Gastroesophageal sphincter (tissue), 3 donors: ENCODE data around the gene MMRN2.

Source experiments
- POLR2AphosphoS5 ChIP-seq: sonication (generic); formaldehyde crosslinking; IDR thresholded peaks from one replicate; pipeline ENCODE4 v1.6.1; 2017; ENCODE audit warnings: antibody characterized with exemption
- TF ChIP-seq, protein P1 (sequence below), 4 experiments: fragments of 200-600 bp in 2 of 4; fragments of 450-650 bp in 2 of 4; sonication (generic) in 1 of 4; IDR thresholded peaks; one replicate each; pipeline ENCODE4 v1.5.1; 2017 to 2019; ENCODE audit warnings: antibody characterized with exemption in 4 of 4, mild to moderate bottlenecking in 2 of 4, moderate library complexity in 2 of 4

DNA sequence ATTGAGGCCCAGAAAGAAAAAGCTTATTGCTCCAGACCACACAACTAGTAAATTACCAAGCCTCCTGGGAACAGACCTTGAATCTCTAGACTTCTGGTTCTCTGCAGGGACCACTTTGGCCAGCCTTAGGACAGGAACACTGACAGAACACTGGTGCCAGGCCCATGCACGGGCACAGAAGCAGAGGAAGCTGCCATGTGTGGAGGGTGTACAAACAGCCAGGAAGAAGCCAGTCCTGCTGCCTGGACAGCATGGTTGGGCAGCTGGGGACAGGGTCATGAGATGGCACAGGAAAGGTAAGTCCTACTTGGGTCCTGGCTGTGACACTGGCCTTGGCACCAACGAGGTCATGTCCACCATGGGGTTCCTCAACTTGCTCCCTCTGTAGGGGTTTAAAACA, 19.2 kb downstream of the MMRN2 start:
- TF ChIP-seq, protein P1, sequence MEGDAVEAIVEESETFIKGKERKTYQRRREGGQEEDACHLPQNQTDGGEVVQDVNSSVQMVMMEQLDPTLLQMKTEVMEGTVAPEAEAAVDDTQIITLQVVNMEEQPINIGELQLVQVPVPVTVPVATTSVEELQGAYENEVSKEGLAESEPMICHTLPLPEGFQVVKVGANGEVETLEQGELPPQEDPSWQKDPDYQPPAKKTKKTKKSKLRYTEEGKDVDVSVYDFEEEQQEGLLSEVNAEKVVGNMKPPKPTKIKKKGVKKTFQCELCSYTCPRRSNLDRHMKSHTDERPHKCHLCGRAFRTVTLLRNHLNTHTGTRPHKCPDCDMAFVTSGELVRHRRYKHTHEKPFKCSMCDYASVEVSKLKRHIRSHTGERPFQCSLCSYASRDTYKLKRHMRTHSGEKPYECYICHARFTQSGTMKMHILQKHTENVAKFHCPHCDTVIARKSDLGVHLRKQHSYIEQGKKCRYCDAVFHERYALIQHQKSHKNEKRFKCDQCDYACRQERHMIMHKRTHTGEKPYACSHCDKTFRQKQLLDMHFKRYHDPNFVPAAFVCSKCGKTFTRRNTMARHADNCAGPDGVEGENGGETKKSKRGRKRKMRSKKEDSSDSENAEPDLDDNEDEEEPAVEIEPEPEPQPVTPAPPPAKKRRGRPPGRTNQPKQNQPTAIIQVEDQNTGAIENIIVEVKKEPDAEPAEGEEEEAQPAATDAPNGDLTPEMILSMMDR (IDR thresholded peaks at IDR 0.05) = no peak
- TF ChIP-seq POLR2AphosphoS5 = no peak
